Measurements from ENCODE around the gene NRIP3.

NRIP3 gene

GRCh38 chr11:8973121-8973520 is 30.7 kb downstream of the NRIP3 start:
- H3K4me3 ChIP-seq (ENCODE audit: low read length), result no peak overlapping the region
- no peak for DNase-seq (ENCODE audit: low read depth)
- TF ChIP-seq, protein P1, sequence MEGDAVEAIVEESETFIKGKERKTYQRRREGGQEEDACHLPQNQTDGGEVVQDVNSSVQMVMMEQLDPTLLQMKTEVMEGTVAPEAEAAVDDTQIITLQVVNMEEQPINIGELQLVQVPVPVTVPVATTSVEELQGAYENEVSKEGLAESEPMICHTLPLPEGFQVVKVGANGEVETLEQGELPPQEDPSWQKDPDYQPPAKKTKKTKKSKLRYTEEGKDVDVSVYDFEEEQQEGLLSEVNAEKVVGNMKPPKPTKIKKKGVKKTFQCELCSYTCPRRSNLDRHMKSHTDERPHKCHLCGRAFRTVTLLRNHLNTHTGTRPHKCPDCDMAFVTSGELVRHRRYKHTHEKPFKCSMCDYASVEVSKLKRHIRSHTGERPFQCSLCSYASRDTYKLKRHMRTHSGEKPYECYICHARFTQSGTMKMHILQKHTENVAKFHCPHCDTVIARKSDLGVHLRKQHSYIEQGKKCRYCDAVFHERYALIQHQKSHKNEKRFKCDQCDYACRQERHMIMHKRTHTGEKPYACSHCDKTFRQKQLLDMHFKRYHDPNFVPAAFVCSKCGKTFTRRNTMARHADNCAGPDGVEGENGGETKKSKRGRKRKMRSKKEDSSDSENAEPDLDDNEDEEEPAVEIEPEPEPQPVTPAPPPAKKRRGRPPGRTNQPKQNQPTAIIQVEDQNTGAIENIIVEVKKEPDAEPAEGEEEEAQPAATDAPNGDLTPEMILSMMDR (conservative IDR thresholded peaks at IDR 0.05; ENCODE audit: low read length), result no peak

GRCh38 chr11:8971924-8972316 is 31.9 kb downstream of the NRIP3 start:
- TF ChIP-seq, protein P1 (conservative IDR thresholded peaks at IDR 0.05; ENCODE audit: low read length), result no peak
- no peak overlapping the region for H3K4me3 ChIP-seq (ENCODE audit: low read length)
- DNase-seq (ENCODE audit: low read depth), result no peak

- H3K4me3 ChIP-seq (ENCODE audit: low read length), result no peak overlapping the region
- TF ChIP-seq, protein P1 (conservative IDR thresholded peaks at IDR 0.05; ENCODE audit: low read length), result no peak
- DNase-seq (ENCODE audit: low read depth), result no peak
Observed at GRCh38 chr11:8971196-8971923, 32.4 kb downstream of the NRIP3 start.

GRCh38 chr11:8967184-8967583 is 36.6 kb downstream of the NRIP3 start:
- H3K4me3 ChIP-seq (ENCODE audit: low read length), result no peak overlapping the region
- no peak for DNase-seq (ENCODE audit: low read depth)
- TF ChIP-seq, protein P1 (conservative IDR thresholded peaks at IDR 0.05; ENCODE audit: low read length), result no peak

DNA sequence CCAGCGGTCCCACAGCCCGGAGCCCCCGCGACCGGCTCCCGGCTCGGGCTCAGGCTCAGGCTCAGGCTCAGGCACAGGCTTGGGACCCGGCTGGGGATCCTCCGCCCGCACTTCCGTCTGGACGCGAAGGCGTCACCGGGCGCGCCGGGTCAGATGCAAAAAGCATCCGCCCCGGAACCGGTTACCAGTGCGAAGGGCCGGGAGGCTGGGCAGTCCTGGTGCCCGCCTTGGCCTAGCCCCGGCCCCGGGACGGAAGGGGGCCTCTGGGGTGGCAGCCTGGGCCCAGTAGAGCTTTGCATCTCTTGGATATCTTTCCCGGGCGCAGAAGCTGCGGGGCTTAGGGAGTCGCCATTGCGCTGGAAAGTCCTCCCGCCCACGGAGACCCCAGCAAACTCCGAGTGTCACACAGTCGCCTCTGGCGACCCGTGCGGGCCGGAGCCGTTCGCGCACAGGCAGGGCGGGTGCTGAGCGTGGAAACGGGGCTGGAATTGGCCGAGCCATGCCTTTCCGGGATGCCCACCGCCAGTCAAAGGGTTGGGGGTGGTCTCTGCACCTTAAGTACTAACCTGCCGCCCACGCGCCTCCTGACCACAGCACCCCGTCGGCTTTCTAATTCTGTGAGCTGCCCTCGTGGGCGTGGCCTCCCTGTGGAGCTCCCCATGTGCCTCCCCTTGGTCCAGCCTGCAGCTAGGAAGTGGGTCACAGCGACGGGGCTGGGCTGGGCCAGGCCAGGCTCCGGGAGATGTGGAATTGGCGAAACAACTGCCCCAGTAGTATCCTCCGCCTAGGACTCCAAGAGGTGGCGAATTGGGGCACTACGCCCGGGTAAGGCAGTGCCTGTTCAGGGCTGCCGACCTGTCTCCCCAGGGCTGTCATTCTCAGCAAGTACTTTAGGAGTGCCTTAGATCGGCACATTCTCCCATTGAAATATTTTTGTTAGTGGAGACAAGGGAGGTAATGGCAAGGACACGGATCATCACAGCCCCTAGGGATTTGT is 39.2 kb downstream of the NRIP3 start, which contains the start of gene TMEM9B:
Gene TMEM9B, minus strand, starts transcription at position 119 of the 997 bp plus-strand sequence. CDS start 129 bp downstream, outside the sequence.
- peak; percentile 81 for DNase-seq (ENCODE audit: low read depth)
- TF ChIP-seq, protein P1 (conservative IDR thresholded peaks at IDR 0.05; ENCODE audit: low read length), result no peak

GRCh38 chr11:8963569-8964323 is 40.1 kb downstream of the NRIP3 start:
- no peak for DNase-seq (ENCODE audit: low read depth)
- TF ChIP-seq, protein P1 (conservative IDR thresholded peaks at IDR 0.05; ENCODE audit: low read length), result no peak
- peak overlapping the region; percentile 87 for H3K4me3 ChIP-seq (ENCODE audit: low read length)

More for the DNA sequence above, 39.2 kb downstream of the NRIP3 start, which contains the start of gene TMEM9B:
- peak within 1 kb of the TSS; percentile 87 for H3K4me3 ChIP-seq (ENCODE audit: low read length)

Data from AG10803 (cell line).